Measurements from ENCODE around the gene GP1BB. TPM values are rescaled to one million over a fixed set of nuclear protein-coding genes. Genes with fewer than 3 reads are reported as not detected.

GP1BB gene
- polyA plus RNA-seq, 3 donors, result 0.63 to 3.6 (median 1.7) TPM

- H3K27ac ChIP-seq (ENCODE audit: low read depth, low read length), result no peak overlapping the region
- 5 to 9% (median 8%) methylated on average over 19 to 21 of the region's 21 CpGs for WGBS, 3 donors
These were observed 35.6 kb downstream of the GP1BB start for GRCh38 chr22:19758896-19759426.

GRCh38 chr22:19759427-19760057 is 36.2 kb downstream of the GP1BB start:
- WGBS, 3 donors, result 3 to 6% (median 6%) methylated on average over 36 to 43 of the region's 43 CpGs
- no peak overlapping the region for H3K27ac ChIP-seq (ENCODE audit: low read depth, low read length)

GRCh38 chr22:19760058-19760950 is 37.0 kb downstream of the GP1BB start, which contains the start of gene TBX1:
TSS of gene TBX1 (plus strand) at chr22:19760778. CDS start at chr22:19760844, 66 bp downstream.
- no peak within 1 kb of the TSS for H3K27ac ChIP-seq (ENCODE audit: low read depth, low read length)
- WGBS, 3 donors, result 4 to 6% (median 4%) methylated on average over 36 to 63 of the region's 79 CpGs

GRCh38 chr22:19760951-19761724 is 37.8 kb downstream of the GP1BB start:
- H3K27ac ChIP-seq (ENCODE audit: low read depth, low read length), result no peak overlapping the region
- 8 to 18% (median 8%) methylated on average over 67 to 113 of the region's 117 CpGs for WGBS, 3 donors

GRCh38 chr22:19761725-19762567 is 38.6 kb downstream of the GP1BB start:
- H3K27ac ChIP-seq (ENCODE audit: low read depth, low read length), result no peak overlapping the region
- 79 to 85% (median 82%) methylated on average over 33 of the region's 33 CpGs for WGBS, 3 donors

GRCh38 chr22:19762568-19763457 is 39.5 kb downstream of the GP1BB start:
- WGBS, 3 donors, result 70 to 82% (median 77%) methylated on average over 32 to 34 of the region's 34 CpGs
- H3K27ac ChIP-seq (ENCODE audit: low read depth, low read length), result no peak overlapping the region

- 43 to 66% (median 57%) methylated on average over 39 of the region's 39 CpGs for WGBS, 3 donors
- no peak overlapping the region for H3K27ac ChIP-seq (ENCODE audit: low read depth, low read length)
These were observed 40.3 kb downstream of the GP1BB start for GRCh38 chr22:19763458-19764298.

- 53 to 81% (median 63%) methylated on average over 17 of the region's 17 CpGs for WGBS, 3 donors
These were observed 40.9 kb downstream of the GP1BB start for GRCh38 chr22:19764299-19764593.

GRCh38 chr22:19764636-19765476 is 41.5 kb downstream of the GP1BB start:
- no peak overlapping the region for H3K27ac ChIP-seq (ENCODE audit: low read depth, low read length)
- WGBS, 3 donors, result 39 to 68% (median 49%) methylated on average over 25 of the region's 25 CpGs

More at GRCh38 chr22:19764299-19764593, 40.9 kb downstream of the GP1BB start:
- H3K27ac ChIP-seq (ENCODE audit: low read depth, low read length), result no peak overlapping the region

- WGBS, 3 donors, result 2 to 4% (median 3%) methylated on average over 61 to 82 of the region's 83 CpGs
- no peak overlapping the region for H3K27ac ChIP-seq (ENCODE audit: low read depth, low read length)
These were observed 42.3 kb downstream of the GP1BB start for GRCh38 chr22:19765477-19766239.

GRCh38 chr22:19766240-19766510 is 42.8 kb downstream of the GP1BB start:
- WGBS, 3 donors, result 0 to 3% (median 3%) methylated on average over 14 to 36 of the region's 36 CpGs
- H3K27ac ChIP-seq (ENCODE audit: low read depth, low read length), result no peak overlapping the region

GRCh38 chr22:19766511-19767426 is 43.4 kb downstream of the GP1BB start:
- H3K27ac ChIP-seq (ENCODE audit: low read depth, low read length), result no peak overlapping the region
- 1 to 2% (median 2%) methylated on average over 79 to 103 of the region's 103 CpGs for WGBS, 3 donors

- H3K27ac ChIP-seq (ENCODE audit: low read depth, low read length), result no peak overlapping the region
These were observed 44.3 kb downstream of the GP1BB start for GRCh38 chr22:19767427-19768341.

More at GRCh38 chr22:19767427-19768341, 44.3 kb downstream of the GP1BB start:
- 15 to 20% (median 19%) methylated on average over 32 to 35 of the region's 35 CpGs for WGBS, 3 donors

All from adipose tissue (tissue), 3 donors.